Stimulated activated CD4-positive, alpha-beta T cell treated with anti-CD3 and anti-CD28 coated beads, Interleukin-15, amount 100 ng/mL, for 48 hours (primary cell): Measurements from ENCODE around the gene AVEN.

Experiments
- DNase-seq, 2 donors: peaks; one replicate each; pipeline ENCODE4 v3.0.0-alpha.2; 2020; ENCODE audit warnings: low read depth in 2 of 2

The AVEN gene

DNA sequence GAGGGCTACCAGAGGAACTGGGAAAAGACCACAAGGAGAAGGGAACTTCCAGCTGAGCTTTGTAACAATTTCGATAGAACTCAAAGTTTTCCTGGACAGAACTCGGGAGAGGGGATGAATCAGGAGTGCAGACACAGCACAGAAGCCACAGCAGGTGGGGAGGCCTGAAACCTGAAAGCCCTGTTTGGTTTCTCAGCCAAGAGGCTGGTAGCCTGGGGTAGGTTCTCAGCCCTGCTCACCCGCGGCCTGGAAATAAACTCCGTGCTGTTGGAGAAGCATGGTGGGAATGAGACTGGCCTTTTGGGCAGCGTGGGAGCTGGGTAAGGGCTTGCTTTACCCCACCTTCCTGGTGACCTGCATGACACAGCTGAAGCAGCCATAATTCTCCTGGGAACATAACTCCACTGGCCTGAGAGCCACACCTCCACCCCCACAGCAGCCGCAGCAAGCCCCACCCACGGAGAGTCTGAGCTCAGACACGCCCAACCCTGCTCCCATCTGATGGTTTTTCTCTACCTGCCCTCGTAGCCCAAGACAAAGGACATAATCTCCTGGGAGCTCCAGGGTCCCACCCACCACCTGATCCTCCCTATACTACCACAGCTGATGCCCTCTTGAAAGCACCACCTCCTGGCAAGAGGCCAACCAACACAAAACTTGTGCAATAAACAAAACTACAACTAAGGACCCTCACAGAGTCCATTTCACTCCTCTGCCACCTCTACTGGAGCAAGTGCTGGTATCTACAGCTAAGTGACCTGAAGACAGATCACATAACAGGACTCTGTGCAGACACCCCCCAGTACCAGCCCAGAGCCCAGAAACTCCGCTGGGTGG is 123.2 kb downstream of the AVEN start:
- DNase-seq = no peak

GRCh38 chr15:33913459-33913858 is 125.5 kb downstream of the AVEN start:
- DNase-seq = no peak

DNA sequence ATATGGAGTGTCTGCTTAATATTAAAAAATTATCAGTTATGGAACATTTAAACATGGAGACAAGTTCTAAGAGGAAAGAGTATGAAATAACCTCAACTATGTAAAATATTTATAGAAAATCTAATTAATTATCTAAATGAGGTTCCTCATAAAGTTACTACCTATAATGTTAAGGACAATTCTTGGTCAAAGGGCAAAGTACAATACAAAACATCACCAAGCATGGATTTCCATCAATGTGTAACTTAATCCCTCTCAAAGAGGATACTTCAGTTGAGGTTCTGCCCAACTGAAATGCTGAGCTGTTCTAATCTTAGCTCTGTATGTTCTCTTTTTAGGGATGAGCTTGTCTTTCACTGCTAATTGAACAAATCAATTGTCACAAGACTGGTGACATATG is 126.7 kb downstream of the AVEN start:
- DNase-seq = no peak

DNA sequence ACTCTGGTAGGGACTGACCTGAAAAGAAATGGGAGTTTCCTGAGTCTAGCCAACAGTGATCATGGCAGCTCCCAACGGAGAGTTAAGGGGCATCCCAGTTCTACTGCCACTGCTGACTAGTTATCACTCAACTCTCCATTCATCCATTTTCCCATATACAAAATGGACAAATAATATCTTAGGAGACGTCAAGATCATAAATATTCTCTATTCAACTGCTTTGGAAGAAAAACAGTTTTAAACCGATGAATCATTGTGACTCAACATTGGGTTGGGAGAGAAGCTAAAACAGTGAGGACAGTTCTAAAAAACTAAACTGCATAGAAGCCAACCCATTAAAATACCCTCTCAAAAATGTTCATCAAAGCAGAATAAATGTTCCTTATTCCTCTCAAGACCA is 128.3 kb downstream of the AVEN start:
- DNase-seq = no peak

DNA sequence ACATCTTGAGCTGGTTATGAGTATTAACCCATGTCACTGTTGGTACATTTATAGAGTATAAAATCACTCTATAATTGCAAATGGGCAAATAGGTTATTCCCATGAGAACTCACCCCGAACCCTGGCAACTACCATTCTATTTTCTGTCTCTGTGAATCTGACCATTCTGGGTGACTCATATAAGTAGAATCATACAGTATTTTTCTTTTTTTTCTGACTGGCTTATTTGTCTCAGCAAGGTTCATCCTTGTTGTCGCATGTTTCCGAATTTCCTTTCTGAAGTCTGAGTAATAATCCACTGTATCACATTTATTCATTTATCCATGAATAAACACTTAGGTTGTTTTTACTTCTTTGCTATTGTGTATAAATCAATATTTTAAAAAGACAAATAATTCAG is 130.6 kb downstream of the AVEN start:
- DNase-seq = no peak

GRCh38 chr15:33907326-33907725 is 131.7 kb downstream of the AVEN start:
- no peak for DNase-seq

DNA sequence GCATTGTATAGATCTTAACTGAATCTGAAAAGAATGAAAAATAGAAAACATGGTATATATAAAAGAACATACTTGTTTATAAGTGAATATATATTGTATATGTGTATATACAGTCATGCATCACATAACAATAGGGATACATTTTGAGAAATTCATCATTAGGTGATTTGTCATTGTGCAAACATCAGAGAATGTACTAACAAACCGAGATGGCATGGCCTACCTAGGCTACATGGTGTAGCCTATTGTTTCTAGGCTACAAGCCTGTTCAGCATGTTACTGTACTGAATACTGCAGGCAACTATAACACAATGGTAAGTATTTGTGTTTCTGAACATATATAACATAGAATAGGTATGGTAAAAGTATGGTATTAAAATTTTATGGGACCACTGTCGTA is 135.3 kb downstream of the AVEN start:
- DNase-seq = no peak

- DNase-seq = no peak
Observed at GRCh38 chr15:33902043-33902442, 137.0 kb downstream of the AVEN start.

GRCh38 chr15:33894193-33894592 is 144.8 kb downstream of the AVEN start:
- DNase-seq = no peak

DNA sequence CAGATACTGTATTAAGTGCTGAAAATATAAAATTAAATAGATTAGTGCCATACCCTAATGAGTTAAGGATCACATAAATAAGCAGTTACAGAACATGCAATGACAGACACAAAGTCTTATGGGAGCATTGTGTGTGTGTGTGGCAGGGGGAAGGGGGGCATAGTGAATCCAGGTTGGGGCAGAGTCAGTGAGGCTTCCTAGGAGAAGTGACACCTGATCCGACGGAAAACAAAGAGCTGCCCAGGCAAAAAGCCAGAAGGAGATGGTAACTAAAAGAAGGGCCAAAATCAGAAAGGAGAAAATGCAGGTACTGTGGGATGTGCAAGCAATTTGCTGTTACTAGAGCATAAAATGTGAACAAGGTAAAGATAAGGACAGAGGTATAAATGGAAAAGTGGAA is 150.8 kb downstream of the AVEN start:
- DNase-seq = no peak

DNA sequence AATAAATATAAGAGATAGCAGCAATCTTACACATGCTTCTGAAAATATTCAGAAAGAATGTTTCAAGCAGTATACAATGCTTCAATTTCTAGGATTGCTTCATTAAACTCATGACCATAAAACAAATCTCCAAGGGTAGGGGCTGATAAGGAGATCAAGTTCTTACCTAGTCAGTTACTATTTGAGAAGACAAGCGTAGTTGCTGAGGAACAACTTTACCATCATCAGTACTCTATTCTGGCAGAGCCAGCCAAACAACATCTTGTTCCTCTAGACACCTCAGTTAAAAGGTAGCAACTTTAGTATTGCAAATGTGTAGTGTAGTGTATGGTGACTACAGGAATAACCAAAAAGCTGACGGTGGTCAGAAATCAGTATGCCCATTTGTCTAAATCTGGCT is 156.1 kb downstream of the AVEN start:
- DNase-seq = no peak

DNA sequence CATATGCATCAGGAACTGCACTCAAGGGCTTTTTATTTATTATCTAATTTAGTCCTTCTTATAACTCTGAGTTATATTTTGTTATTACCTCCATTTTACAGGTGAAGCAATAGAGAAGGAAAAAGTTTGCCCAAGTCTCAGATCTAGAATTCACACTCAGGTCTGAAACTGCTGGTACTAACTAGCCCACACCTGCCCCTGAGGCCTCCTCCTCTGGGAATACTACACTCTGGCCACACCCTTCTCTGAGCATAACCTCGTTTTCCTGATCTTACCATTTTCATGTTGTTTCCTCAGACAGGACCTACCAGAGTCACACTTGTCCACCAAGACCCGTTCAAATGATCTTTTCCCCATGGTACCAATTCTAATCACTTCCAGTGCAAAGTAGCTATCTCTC is 164.8 kb downstream of the AVEN start:
- DNase-seq = no peak

DNA sequence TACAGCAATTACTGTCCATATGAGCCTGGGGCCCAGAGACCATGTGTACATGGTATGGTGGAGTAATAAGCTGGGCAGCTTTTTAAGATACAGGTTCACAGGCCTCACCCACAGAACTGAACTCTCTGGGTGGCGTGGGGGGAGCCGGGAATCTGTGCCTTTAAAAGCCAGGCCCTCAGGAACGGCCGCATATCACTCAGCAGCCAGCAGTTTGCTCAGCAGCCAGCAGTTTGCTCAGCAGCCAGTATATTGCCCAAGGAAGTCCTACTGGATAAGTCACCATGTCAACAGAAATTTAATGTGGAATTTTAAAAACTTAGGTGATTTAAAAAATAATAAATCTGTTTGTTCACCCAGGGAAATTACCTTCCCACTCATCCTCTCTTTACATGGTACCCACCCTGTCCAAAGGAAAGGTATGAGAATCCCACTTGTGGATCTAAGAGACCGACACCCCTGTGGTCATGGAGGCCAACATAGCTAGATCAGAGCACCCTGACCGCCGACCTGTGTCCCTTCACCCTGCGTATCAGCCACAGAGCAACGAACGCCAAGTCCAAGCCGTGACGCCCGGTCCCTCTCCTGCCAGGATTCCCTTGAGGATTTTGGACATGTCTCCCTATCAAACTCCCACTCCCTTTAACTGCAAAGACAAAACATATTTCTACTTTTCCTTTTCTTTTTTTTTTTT is 166.4 kb downstream of the AVEN start:
- no peak for DNase-seq

GRCh38 chr15:33871980-33872379 is 167.0 kb downstream of the AVEN start:
- no peak for DNase-seq

DNA sequence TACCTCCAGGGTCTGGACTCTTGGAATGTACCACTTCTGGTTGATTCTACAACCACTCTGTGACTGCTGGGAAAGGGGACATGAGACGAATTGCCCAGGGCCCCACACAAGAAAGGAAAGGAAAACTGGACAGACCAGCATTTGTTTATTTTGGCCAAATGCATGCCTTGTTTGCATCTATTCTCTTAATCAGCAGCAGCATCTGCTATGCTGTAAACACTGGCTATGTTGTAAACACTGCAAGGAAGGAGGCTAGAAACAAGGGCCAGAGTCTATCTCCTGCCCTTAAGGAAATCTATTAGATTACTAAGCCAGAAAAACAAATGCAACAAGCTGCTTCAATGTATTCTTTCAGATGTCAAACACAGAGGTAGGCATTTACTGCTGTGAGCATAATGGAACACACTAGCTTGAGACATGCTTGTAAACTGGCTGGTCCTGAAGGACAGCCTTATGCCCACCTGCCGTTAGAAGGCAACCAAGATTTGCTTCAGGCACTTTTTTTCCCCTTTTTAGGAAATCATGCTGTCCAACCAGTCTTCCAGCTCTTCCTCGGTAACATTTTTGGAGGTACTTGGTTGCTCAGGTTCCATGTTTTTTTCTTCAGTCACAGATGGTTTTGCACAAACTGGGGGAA is 172.8 kb downstream of the AVEN start:
- DNase-seq = no peak

DNA sequence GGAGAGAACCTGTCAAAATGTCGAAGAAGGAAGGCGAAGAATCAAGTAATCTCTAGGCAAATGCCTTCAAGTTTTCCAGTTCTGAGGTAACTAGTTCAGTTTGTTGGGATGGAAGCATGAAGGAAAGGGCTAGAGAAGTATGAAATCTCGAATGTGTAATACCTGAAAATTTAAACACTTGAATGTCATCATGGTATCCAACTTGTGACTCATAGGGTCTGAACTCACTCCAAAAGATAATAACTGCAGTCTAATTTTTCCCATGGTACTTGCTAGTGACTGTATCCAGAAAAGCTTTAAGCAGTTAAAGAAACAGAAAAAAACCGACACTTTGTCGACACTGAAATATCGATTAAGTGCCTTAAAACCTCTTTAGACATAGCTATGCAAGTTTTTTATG is 173.6 kb downstream of the AVEN start:
- no peak for DNase-seq

GRCh38 chr15:33864360-33865075 is 174.5 kb downstream of the AVEN start:
- no peak for DNase-seq

GRCh38 chr15:33860754-33861153 is 178.2 kb downstream of the AVEN start:
- DNase-seq = no peak

- DNase-seq = no peak
Observed at GRCh38 chr15:33859992-33860545, 178.9 kb downstream of the AVEN start.

- no peak for DNase-seq
Observed at GRCh38 chr15:33858836-33859235, 180.2 kb downstream of the AVEN start.

- no peak for DNase-seq
Observed at GRCh38 chr15:33857726-33858125, 181.3 kb downstream of the AVEN start.

DNA sequence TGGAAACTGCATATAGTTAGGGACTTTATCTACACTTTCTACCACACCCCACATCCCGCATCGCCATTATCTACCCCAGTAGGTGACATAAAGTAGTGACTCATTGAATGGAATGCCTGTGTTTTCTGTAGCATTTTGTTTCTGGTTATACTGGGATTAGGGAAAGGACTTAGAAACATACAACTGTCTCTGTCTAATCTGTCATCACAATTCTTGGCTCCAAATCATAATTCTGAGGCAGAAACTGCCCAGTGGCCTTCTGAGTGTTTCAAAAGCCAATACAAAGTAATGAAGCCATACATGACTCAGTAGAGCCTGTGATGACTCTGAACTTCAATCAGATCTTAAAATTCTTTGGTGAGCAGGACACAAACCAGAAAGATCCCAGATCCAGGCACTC is 186.4 kb downstream of the AVEN start:
- DNase-seq = no peak
